ENCODE results near the gene CBLC.
"Not testable (repeated sequence)": the region's sequence is repeated elsewhere in the genome, so short reads cannot be mapped to it uniquely, and the experiment has no call there.

CBLC gene

DNA sequence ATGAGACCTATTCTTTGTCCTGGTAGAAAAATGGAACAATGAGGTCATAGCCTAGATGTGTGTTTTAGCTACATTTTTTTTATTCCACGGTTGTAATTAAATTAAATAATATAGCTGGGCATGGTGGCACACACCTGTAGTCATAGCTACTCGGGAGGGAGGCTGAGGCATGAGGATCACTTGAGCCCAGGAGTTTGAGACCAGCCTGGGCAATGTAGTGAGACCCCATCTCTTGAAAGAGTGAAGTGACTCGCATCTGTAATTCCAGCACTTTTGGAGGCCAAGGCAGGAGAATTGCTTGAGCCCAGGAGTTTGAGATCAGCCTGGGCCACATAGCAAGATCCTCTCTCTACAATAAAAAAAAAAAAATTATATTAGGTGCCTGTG lies 11.7 kb upstream of the CBLC start:
- no peak for DNase-seq

- DNase-seq: no peak
Measured at GRCh38 chr19:44767295-44768180, 10.2 kb upstream of the CBLC start.

- DNase-seq: peak; percentile 98
Measured at GRCh38 chr19:44770550-44771257, 7.0 kb upstream of the CBLC start.

GRCh38 chr19:44772144-44772543 lies 5.5 kb upstream of the CBLC start:
- not testable (repeated sequence) for DNase-seq

DNA sequence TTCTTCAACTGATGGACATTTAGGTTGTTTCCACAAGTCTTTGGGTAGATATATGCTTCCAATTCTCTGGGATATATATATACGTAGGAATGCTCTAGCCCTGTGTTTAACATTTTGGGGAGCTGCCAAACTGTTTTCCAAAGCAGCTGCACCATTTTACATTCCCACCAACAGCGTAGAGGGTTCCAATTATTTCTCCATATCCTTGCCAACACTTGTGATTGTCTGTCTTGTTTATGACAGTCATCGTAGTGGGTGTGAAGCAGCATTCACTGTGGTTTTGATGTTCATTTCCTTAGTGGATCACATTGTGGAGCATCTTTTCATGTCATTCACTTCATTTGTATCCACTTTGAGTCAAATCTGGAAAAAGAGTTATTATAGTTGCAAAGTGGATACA lies 4.7 kb upstream of the CBLC start:
- DNase-seq: no peak

DNA sequence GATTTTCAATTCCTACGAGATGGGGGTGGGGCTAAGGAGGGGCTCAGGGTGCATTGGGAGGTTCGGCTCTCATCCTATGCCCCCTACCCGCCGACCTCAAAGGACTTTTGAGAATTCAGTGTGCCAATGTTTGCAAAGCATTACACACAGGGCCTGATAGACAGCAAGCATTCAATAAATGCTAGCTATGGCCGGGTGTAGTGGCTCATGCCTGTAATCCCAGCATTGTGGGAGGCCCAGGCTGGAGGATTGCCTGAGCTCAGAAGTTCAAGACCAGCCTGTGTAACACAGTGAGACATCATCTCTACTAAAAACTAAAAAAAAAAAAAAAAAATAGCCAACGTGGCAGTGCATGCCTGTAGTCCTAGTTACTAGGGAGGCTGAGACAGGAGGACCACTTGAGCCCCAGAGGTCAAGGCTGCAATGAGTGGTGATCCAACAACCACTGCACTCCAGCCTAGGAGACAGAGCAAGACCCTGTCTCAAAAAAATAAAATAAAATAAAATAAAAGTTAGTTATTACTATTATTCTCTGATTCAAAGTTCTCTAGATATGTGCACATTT lies 1.9 kb upstream of the CBLC start:
- DNase-seq: no peak

GRCh38 chr19:44776402-44777096 lies 1.1 kb upstream of the CBLC start:
- DNase-seq: no peak

DNA sequence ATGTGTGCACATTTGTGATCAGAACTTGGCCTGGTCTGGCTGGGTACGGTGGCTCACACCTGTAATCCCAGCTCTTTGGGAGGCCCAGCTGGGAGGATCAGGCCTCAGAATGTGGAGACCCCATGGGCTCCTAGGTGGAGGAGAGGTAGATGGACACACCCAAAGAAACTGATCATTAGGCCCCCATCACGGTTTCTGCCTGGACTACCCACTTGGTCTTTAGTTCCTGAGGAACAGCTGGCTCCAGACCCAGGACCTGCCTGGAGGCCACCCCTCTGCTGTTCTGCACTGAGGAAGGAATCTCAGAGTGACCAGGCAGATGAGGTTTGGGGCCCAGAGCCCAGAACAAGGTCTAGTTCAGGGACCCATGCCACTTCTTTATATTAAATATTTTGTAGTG lies 1.5 kb downstream of the CBLC start:
- no peak for DNase-seq

- DNase-seq: not testable (repeated sequence)
Measured at GRCh38 chr19:44781694-44782093, 4.0 kb downstream of the CBLC start.

GRCh38 chr19:44782729-44783128 lies 5.0 kb downstream of the CBLC start:
- no peak for DNase-seq

GRCh38 chr19:44783545-44783944 lies 5.9 kb downstream of the CBLC start:
- no peak for DNase-seq

- no peak for DNase-seq
Measured at GRCh38 chr19:44785271-44785670, 7.6 kb downstream of the CBLC start.

DNA sequence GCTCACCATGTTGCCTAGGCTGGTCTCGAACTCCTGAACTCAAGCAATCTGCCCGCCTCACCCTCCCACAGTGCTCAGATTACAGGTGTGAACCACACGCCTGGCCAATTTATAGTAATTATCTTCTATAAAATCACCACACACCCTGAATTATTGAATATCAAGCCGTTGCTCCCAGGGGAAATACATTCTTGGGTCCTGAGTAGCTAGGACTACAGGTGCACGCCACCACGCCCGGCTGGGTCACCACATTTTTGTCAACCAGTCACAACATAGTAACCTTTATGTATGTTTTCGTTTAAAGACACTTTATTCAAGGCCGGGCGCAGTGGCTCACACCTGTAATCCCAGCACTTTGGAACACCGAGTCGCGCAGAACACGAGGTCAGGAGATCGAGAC lies 8.3 kb downstream of the CBLC start:
- no peak for DNase-seq

DNA sequence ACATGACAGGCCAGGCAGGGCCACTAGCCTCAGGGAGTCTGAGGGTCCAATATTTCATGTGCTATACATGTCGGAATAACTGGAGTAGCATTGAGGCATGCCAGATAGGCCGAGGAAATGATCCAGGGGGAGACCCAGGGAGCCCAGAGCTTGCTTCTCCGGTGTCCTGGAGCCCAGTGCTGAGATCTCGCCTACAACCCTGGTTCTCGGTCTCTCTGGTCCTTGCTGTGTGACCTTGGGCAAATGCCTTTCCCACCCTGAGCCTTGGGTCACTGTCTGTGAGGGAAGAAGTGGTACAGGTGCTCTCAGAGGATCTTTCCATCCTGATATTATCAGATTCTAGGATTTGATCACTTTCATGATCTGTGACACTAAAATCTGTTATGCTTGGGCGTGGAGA lies 11.3 kb downstream of the CBLC start:
- DNase-seq: no peak

DNA sequence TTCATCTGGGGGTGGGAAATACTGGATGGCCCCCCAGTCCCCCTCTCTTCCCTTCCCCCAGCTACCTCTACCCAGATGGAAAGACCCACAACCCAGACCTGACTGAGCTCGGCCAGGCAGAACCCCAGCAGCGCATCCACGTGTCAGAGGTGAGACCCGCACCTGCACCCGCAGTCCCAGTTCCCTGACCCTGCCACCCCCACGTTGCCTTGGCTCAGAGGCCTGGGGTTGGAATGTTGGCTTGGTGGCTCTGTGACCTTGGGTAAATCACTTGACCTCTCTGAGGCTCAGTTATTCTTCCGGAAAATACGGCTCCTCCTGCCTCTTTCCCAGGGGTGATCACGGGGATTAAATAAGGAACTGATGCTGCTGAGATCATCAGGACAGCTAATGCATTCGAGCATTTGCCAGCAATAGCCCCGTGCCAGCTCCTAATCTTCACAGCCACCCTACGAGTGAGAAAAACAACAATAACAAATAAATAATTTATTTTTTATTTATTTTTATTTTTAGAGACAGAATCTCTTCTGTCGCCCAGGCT lies 12.3 kb downstream of the CBLC start:
- DNase-seq: no peak

- no peak for DNase-seq
Measured at GRCh38 chr19:44792281-44792680, 14.6 kb downstream of the CBLC start.

GRCh38 chr19:44794610-44795009 lies 16.9 kb downstream of the CBLC start:
- DNase-seq: no peak

GRCh38 chr19:44795398-44795987 lies 17.8 kb downstream of the CBLC start:
- DNase-seq: no peak

DNA sequence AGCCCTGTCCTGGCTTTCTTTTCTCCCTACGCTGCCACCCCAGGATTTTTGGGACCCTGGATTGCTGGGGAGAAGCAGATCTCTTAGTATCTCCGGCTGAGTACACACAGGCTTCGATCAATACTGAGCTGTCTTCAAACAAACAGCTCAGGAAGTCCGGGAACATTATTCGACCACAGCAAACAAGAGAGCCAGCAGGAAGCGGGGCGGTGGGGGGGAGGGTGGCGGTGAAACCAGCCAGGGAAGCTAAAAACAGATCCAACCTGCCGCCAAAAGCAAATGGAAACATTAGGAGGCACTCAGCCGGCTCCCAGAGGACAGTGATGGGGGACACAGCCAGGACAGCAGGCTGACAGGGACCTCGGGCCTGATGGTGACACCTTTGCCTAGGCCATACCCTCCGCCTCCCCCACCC lies 19.0 kb downstream of the CBLC start:
- DNase-seq: no peak

GRCh38 chr19:44799627-44800346 lies 22.1 kb downstream of the CBLC start:
- DNase-seq: no peak

- DNase-seq: peak; percentile 92
Measured at GRCh38 chr19:44800461-44800860, 22.8 kb downstream of the CBLC start.

Data from activated effector memory CD4-positive, alpha-beta T cell treated with anti-CD3 and anti-CD28 coated beads, Interleukin-2, amount 50 U/mL, for 16 hours (primary cell).